Stimulated activated CD4-positive, alpha-beta T cell treated with anti-CD3 and anti-CD28 coated beads, Interleukin-1b, Interleukin-23, amount 100 ng/mL, for 24 hours (primary cell): ENCODE measurements around the gene TIMP2.

Source experiments
- DNase-seq, 4 experiments: peaks; one replicate each; pipeline ENCODE4 v3.0.0-alpha.2; 2020; ENCODE audit warnings: low read depth in 4 of 4, low spot score in 1 of 4

Gene TIMP2

DNA sequence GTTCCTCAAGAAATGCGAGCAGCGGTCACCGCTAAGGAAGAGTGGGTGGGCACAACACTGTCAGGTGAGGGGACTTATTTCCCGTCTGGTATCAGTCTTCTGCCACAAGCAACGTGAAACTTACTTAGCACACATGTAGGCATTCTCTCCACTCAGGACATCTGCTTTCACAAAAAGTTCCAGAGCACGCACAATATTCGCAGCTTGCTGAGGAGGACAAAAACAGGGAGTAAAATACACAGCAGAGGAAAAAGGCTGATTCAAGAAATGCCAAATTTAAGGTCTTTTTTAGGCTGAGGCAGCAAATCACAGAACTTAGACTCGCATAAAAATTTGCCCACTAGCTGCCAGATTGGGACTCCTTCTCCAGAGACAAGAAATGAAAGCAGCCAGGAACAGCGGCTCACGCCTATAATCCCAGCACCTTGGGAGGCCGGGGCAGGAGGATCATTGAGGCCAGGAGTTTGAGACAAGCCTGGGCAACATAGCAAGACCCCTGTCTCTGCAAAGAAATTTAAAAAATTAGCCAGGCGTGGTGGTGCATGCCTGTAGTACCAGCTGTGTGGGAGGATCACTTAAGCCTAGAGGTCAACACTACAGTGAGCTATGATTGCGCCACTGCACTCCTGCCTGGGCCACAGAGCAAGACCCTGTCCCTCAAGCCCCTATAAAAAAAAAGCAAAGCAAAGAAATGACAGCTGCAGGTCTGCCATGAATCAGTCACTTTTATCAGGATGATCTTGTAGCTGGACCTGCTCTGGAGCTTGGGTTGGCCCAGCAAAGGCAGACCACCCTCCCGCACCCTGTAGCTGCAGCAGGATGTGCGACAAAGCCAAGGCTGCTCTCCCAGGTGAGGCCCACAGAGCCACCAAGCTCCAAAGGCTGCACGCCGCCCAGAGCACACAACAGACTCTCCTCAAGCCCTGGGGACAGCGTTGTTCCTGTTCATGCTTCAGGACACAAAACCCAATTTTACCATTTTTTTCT lies 105.1 kb downstream of the TIMP2 start:
- no peak for DNase-seq

DNA sequence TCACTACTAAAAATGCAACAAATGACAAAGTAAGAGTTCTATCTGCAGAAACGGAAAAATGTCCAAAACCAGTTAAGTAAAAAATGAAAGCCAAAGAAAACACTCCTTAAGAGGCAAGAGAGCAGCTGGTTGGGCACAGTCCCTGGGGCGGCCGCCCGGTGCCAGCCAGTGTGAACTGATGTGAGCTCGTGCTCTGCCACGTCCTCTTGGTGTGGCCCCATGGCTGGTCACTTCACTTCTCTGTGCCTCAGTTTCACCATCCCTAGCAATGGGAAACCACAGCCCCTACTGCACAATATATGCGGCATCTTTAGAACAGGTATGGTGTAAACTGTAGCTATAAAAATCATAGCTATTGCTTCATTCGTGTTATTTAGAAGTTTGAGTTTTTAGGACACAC lies 105.8 kb downstream of the TIMP2 start:
- no peak for DNase-seq

DNA sequence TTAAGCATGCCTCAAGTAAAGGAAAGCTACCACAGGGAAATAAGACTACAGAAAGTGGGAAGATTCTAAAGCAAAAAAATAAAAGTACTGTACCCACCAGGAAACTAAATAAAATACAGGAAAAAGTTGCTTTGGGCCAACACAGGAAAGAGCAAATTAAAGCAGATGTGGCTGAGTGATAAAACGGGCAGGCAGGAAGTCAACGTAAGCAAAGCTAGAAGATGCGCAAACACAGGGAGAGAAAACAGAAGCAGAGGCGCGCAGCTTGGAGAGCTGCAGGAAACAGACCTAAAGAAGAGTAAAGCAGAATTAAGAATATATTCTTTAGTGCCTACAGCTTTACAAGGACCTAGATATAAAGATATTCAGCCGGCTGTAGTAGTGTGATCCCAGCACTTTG lies 106.3 kb downstream of the TIMP2 start:
- DNase-seq = no peak

DNA sequence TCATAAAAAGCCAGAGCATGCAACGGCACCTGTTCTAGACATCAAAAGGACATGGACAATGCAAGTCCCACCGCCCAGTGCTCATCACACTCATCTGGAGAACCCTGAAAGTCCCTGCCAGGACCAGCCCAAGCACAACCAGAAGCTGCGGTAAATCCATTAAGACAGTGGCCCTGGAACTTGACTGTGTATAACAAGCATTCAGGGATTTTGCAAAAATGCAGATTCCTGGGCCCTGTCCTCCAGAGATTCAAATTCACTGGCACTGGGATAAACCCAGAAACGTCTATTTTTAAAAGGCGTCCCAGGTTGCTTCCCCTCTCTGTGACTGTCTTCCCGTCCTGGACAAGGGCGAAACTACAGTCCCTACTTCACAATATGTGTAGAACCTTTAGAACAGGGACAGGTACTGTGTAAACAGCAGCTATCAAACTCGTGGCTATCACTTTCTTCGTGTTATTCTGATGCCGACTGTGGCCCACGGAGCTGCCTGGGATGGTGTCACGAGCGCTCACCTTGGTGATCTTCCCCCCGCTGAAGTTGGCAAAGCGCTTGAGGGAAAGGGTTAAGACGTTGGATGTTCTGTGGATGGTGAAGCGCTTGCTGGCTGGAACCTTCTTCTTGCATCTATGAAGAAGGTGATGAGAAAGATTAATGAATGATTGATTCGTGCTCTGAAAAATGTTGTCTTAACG lies 106.9 kb downstream of the TIMP2 start:
- no peak for DNase-seq

DNA sequence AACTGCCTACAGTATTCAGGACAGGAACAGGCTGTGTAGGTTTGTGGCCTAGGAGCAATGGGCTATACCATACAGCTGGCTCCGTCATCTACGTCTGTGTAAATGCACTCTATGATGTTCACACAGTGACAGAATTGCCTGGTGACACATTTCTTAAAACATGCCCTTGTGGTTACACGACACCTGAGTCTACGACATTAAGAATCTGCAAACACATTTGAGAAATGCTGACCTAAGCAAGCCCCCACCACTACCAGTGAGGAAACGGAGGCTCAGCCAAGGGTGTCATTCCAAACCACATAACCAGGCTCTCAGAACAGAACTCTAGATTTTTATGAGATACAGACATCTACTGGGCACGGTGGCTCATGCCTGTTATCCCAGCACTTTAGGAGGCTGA lies 108.1 kb downstream of the TIMP2 start:
- DNase-seq = no peak

DNA sequence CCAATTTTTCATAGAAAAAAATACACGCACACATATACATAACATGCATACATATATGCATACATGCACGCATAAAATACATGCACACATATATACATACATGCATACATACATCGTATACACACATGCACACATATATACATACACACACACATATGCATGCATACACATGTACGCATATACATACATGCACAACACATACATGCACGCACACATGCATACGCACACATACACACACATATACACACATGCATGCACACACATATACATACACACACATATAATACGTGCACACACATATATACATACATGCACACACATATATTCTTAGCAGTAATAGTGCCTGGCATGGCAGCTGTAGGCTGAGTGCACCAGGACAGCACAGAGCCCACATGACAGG lies 109.5 kb downstream of the TIMP2 start:
- no peak for DNase-seq

DNA sequence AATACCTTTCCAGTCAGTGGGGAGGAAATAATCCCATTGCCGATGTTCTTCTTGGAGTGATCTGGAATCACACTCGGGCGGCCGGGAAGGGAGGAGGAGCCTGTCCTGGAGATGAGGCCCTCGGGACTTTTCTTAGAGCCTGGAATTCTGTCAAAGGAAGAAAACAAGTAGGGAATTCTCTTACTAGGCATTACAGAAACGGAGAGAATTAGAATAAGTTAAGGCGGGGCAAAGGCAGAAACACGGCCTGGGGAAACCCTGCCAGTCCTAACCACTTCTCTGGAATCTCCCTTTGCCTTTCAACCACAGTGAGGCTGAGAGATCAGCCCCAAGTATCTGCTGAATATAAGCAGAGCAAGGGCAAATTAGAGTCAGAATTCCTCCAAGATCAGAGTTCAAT lies 112.3 kb downstream of the TIMP2 start:
- DNase-seq = no peak

DNA sequence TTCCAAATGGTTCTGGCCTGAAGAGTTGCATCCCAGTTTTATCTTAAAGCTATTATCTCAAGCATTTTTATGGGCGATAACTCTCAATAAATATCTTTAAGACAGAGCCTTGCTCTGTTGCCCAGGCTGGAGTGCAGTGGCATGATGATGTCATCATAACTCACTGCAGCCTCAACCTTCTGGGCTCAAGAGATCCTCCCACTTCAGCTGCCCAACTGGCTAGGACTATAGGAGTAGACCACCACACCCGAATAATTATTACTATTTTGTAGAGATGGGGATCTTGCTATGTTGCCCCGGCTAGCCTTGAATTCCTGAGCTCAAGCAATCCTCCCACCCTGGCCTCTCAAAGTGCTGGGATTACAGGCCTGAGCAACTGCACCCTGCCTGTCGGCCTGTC lies 117.0 kb downstream of the TIMP2 start:
- no peak for DNase-seq

DNA sequence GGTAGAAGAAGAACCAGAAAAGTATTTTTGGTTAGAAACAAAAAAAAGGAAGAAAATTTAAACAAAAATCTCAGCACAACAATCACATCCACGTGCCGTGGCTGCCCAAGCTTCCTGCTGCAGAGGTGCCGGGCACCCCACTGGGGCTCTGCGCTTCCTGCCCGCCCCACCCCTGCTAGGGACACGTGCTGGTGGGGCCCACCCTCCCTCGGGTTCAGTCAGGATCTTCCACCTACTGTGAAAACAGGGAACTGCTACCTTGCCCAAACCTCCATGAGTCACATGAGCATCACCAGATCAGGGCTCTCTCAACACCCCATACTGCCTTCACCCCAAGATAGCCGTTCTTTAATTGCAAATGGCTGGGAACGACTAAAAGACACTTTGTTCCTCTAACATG lies 118.7 kb downstream of the TIMP2 start:
- DNase-seq = no peak

DNA sequence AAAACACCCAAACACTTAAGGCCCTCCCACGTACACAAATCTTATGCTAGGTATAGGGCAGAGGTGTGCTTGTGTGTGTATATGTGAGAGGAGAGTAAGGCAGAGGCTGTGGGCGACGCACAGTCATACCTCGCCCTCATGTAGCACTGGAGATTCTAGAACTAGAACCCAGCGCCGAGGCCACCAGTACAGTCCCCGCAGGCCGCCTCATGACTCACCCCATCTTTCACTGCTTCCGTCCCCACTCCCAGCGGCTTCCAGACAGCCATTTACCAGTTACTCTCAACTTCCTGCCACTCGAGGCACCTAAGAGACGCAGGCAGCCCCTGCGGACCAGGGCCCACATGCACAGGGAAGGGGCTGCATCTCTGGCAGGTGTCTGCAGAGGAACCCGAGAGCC lies 119.9 kb downstream of the TIMP2 start:
- peak in 2 of 4 experiments; percentile 54 to 59 for DNase-seq

DNA sequence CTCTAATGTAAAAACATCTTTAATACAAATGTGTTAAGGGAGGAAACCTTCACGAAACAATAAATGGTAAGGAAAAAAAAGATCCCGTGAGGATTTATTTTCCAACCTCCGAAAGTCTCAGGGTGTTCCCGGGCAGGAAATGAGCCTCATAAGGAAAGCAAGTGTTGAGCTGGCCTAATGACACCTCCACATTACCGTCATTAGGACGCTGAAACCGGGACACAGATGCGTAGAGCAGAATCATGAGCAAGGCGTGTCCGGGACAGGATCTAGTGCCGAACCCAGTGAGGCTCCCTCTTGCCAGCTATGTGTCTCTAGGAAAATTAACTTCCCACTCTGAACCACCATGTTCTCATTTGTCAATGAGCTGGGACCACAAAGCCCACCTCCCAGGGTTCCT lies 120.4 kb downstream of the TIMP2 start:
- DNase-seq = no peak

DNA sequence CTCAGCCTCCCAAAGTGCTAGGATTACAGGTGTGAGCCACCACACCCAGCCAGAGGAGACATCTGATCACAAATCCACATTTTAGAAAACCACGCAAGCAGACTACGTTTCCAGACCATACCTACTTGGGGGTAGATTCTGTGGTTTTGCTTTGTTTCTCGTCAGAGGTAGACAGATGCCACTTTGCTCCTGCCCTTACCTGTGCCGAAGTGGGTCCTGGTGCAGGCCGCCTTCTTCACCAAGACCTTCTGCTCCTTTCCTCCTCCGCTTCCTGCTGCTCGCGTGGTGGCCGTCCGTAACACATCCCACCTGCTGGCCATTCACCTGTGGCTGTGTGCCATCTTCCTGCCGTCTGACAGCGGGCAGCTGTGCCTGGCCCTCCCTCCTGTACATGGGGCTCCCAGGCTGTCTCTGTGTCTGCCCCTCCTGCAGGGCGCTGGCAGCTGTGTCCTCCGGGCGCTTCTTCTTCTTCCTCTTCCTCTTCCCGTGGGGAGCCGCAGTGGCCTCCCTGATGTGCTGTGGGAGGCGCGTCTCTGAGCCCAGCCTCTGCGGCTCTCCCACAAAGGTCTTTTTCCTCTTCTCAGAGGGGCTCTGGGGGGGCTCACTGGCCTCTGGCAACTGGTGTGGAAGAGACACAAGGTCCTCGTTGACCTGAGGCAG lies 121.9 kb downstream of the TIMP2 start:
- DNase-seq = no peak
